Psoas muscle (tissue), 8 donors: Measurements from ENCODE around the gene YPEL2. TPM values are rescaled to one million over a fixed set of nuclear protein-coding genes. Genes with fewer than 3 reads are reported as not detected.
A peak's percentile ranks its signal among the peaks of the same experiment; 100 is the strongest.

ENCODE experiments used
- ATAC-seq, 4 donors: fragments of 200-7000 bp; cut with Tn5 transposase; one replicate each; pipeline ENCODE4 v1.9.1; 2020; ENCODE audit warnings: moderate library complexity in 3 of 4, mild to moderate bottlenecking in 2 of 4
- DNase-seq, 2 donors: peaks; one replicate each; pipeline ENCODE4 v3.0.0-alpha.2; 2020
- H3K27ac ChIP-seq: fragments of 200-600 bp; one replicate; pipeline ENCODE4 v1.8.0; 2022
- H3K27me3 ChIP-seq, 3 donors: fragments of 200-600 bp in 1 of 3; one replicate each; pipeline versions ENCODE4 v1.6.1 to v1.8.0; 2013 to 2022; ENCODE audit warnings: low read length in 2 of 3, mild to moderate bottlenecking in 2 of 3, moderate library complexity in 1 of 3; ENCODE audit not compliant: insufficient read depth in 3 of 3
- H3K36me3 ChIP-seq, 2 donors: fragments of 200-600 bp in 1 of 2; one replicate each; pipeline versions ENCODE4 v1.6.1 to v1.8.0; 2013 to 2022; ENCODE audit warnings: low read depth in 1 of 2, mild to moderate bottlenecking in 1 of 2, moderate library complexity in 1 of 2; ENCODE audit not compliant: insufficient read depth in 1 of 2
- H3K4me1 ChIP-seq: fragments of 200-600 bp; one replicate; pipeline ENCODE4 v1.8.0; 2022
- H3K4me3 ChIP-seq: fragments of 200-600 bp; one replicate; pipeline ENCODE4 v1.8.0; 2022; ENCODE audit warnings: mild to moderate bottlenecking
- H3K9me3 ChIP-seq: fragments of 200-600 bp; one replicate; pipeline ENCODE4 v1.8.0; 2022
- CTCF ChIP-seq: fragments of 200-600 bp; IDR thresholded peaks from one replicate; pipeline ENCODE4 v1.8.0; 2022; ENCODE audit warnings: antibody characterized with exemption
- WGBS, 3 donors: extraction: QIAGEN DNeasy Blood & Tissue Kit; methylation state at CpG; one replicate each; pipeline versions ENCODE4 v1.1.6 to v1.1.7; 2013; 5-methylcytosine and 5-hydroxymethylcytosine counted together
- intact Hi-C, 2 donors: fragments of 100-400 bp; cut with DNase I; formaldehyde crosslinking; loops; one replicate each; pipeline versions ENCODE4 v1.11.0 to v1.14.2; 2022
- polyA plus RNA-seq, 3 donors: library from polyadenylated mRNA; stranded (reverse); fragments of 200-250 nt; gene quantifications; one replicate each; pipeline ENCODE4 v1.2.3, GENCODE V29; 2013
- total RNA-seq, 4 donors: library from RNA; stranded (reverse); fragmentation: NEBNext Ultra II Directional in 2 of 4; extraction: Animal tissue kit (Norgen Biotek cat#: 25700) in 2 of 4; gene quantifications; one replicate each; pipeline versions ENCODE4 v1.2.1 to v1.2.4, GENCODE V29; 2021 to 2023
- donor health status: healthy with polysubstance abuse.
- donor health status: DM: no; HTN: no; CAD: no; lungs with moderate emphysema.
- donor health status: Bipolar disorder and iron deficiency.
- donor health status: healthy.
- donor health status: DM: yes; HTN: yes; CAD: no.
- donor health status: DM: no; HTN: no; CAD: no.
- donor health status: DM: no; HTN: no; CAD: no.
- donor health status: DM: yes; HTN: yes; CAD: no.

YPEL2 gene
- total and polyA plus RNA-seq, 7 donors, result 1.9 to 47.8 (median 19.9) TPM

- no peak for TF ChIP-seq CTCF
- peak overlapping the region; percentile 56 for H3K4me3 ChIP-seq
- H3K9me3 ChIP-seq, result no peaks in the 10 kb centered on the region
- peak overlapping the region; percentile 96 for H3K27ac ChIP-seq
- 5 to 10% (median 9%) methylated on average over 16 of the region's 16 CpGs for whole genome bisulfite sequencing, 3 donors
- peaks cover 81% of the 10 kb centered on the region for H3K4me1 ChIP-seq
- H3K27me3 ChIP-seq, result no peaks in the 10 kb centered on the region
- H3K36me3 ChIP-seq, result no peaks in the 10 kb centered on the region
- ATAC-seq (peak; percentile 4 to 62 (median 36)), DNase-seq (peak; percentile 44 to 70)
- intact Hi-C loops, result loop anchor here in 1 of 2 donors (5.0 kb wide), 1 partner anchor 53 kb away; no protein-coding TSS in a partner anchor
These were observed 93.9 kb downstream of the YPEL2 start for GRCh38 chr17:59425085-59425931.

GRCh38 chr17:59426031-59426430 is 94.6 kb downstream of the YPEL2 start:
- H3K9me3 ChIP-seq, result no peaks in the 10 kb centered on the region
- H3K4me1 ChIP-seq, result peaks cover 82% of the 10 kb centered on the region

GRCh38 chr17:59427425-59427921 is 96.0 kb downstream of the YPEL2 start:
- H3K27me3 ChIP-seq, result no peaks in the 10 kb centered on the region
- 26 to 38% (median 33%) methylated on average over 5 of the region's 5 CpGs for WGBS, 3 donors
- DNase-seq (no peak), ATAC-seq (peak; percentile 26 to 48 (median 36))
- H3K36me3 ChIP-seq, result no peaks in the 10 kb centered on the region
- TF ChIP-seq CTCF, result no peak
- intact Hi-C loops, result loop anchor here in 1 of 2 donors (5.0 kb wide), 1 partner anchor 55 kb away; no protein-coding TSS in a partner anchor
- no peaks in the 10 kb centered on the region for H3K9me3 ChIP-seq
- H3K4me3 ChIP-seq, result no peak overlapping the region
- H3K4me1 ChIP-seq, result peaks cover 81% of the 10 kb centered on the region
- H3K27ac ChIP-seq, result peak overlapping the region; percentile 96

More at GRCh38 chr17:59426031-59426430, 94.6 kb downstream of the YPEL2 start:
- Histone ChIP-seq H3K4me3 (peak overlapping the region; percentile 56), H3K27me3 (no peaks in the 10 kb centered on the region), H3K36me3 (no peaks in the 10 kb centered on the region), H3K27ac (peak overlapping the region; percentile 96)
- TF ChIP-seq CTCF, result no peak
- ATAC-seq, result no peak
- WGBS, 3 donors, result 53 to 69% (median 59%) methylated on average over 9 of the region's 9 CpGs
- intact Hi-C loops, result loop anchor here in 1 of 2 donors (5.0 kb wide), 1 partner anchor 54 kb away; no protein-coding TSS in a partner anchor
- DNase-seq, result no peak

- Histone ChIP-seq H3K36me3 (no peaks in the 10 kb centered on the region), H3K9me3 (no peaks in the 10 kb centered on the region), H3K4me1 (peaks cover 75% of the 10 kb centered on the region), H3K27ac (peak overlapping the region; percentile 96), H3K4me3 (no peak overlapping the region), H3K27me3 (no peaks in the 10 kb centered on the region)
- WGBS, 3 donors, result 60 to 69% (median 64%) methylated on average over 9 of the region's 9 CpGs
- TF ChIP-seq CTCF, result no peak
- ATAC-seq, result no peak
- DNase-seq, result no peak
- intact Hi-C loops, result loop anchor here in 1 of 2 donors (5.0 kb wide), 1 partner anchor 56 kb away; no protein-coding TSS in a partner anchor
These were observed 96.5 kb downstream of the YPEL2 start for GRCh38 chr17:59427996-59428395.
